Activated CD4-positive, alpha-beta T cell treated with anti-CD3 and anti-CD28 coated beads, Interleukin-10, Interleukin-2, amounts not matched to agents 100 ng/mL and 50 ng/mL, durations not matched to agents 16 hours and 8 hours (primary cell): ENCODE results near the gene FBXL14.
A peak's percentile ranks its signal among the peaks of the same experiment; 100 is the strongest.

Experiments
- DNase-seq: peaks from one replicate; pipeline ENCODE4 v3.0.0-alpha.2; 2020

The FBXL14 gene

DNA sequence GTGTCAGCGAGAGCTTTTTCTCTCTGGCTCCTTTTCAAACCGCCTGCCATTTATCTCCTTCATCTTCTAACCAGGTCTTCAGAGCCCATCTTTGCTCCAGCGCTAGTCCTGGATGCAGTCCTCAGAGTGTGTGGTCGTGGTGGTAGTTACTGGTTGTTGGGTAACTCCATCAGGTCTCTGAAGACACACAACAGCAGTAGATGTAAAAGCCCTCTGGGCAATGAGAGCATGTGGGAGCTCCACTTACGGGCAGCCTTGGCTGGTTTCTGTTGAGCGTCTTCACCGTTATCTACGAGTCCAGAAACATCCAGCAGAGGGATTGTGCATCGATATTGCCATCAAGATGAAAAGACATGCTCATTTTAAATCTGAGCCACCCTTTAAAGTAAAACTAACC is 61.2 kb downstream of the FBXL14 start:
- peak; percentile 50 for DNase-seq

DNA sequence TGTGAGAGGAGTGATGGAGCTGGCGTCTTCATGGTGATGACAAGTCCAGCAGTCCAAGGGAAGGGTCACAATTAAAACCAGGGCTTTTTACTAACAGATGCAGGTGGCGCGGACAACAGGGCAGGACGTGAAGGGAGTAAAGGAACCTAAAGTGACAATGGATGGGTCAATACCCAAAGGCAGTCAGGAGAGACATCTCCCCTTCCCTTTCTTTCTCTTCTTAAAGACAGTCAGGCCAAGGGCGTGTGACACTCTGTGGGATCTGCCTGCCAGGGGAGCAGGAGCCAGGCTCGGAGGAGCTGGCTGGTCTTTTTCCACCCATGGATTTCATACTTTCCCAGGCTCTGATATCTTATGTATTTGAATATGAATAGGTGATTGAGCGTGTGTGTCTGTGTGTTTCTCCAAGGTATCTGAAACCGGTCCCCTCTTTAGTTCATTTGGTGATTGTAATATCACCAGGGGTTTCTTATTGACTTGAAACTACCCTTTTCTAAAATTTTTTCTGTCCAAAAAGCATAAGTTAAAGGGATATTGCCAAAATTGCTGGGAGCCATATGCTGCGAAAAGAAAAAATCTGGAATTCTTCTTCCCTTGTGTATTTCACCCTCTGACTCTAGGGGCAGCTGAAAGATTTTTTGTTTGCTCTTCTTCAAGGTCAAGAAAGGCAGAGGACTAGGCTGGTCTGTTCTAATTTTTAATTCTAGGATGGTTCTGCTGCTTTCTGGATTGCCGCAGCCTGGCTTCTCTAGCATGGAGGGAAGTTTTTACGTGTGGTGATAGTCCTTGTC is 61.8 kb downstream of the FBXL14 start:
- no peak for DNase-seq

DNA sequence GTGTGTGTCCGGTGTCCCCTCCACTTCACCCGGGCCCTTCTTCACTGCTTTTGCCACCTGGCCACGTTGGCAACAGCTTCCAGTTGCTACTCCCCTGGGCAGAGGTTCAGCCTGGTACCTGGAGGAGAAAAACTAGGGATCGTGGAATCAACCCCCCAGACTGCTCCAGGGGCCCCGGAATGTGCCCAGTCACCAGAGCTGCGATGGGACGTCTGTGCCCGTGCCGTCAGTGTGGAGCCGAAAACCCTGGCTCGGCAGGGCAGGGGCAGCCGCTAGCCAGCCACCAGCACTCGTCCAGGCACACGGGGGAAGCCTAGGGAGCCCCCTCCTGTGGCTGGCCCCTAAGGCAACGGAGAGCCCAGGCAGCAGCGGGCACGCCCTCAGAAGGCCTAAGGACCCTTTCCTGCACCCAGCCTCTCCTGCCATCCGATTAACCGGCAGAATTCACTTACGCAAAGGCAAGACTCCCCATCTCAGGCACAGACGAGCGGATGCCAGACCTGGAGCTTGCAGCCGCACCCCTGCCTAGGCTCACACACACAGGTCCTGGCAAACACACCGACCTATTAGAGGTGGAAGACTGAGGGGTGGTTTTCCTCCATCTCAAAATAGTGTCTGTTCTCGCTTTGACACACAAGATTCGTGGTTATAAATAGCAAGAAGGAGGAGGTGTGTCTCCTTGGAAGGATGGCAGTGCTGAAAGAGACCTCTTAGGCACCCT is 62.6 kb downstream of the FBXL14 start:
- peak; percentile 67 for DNase-seq

DNA sequence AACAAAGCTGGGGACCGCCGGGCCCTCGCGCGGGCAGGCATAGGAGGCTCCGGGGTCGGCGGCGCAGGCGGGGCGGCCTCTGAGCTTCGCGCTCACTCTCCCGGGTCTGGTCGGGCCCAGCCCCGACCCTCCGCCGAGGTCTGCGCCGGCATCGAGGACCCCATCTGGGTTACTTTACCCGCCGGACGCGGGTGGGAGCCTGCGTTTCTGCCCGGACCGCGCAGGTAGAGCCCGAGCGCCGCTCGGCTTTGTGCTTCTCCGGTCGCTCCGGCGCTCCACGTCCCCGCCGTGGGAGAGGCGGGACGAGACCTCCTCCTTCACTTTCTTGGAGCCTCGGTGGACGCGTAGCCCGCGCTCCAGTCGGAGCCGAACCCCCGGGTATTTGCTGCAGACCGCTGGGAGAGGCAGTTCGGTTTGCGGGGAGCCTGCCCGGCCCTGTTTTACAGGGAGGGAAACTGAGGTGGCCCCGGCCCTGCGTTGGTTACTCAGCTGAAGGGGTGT is 63.2 kb downstream of the FBXL14 start:
- DNase-seq, result no peak

DNA sequence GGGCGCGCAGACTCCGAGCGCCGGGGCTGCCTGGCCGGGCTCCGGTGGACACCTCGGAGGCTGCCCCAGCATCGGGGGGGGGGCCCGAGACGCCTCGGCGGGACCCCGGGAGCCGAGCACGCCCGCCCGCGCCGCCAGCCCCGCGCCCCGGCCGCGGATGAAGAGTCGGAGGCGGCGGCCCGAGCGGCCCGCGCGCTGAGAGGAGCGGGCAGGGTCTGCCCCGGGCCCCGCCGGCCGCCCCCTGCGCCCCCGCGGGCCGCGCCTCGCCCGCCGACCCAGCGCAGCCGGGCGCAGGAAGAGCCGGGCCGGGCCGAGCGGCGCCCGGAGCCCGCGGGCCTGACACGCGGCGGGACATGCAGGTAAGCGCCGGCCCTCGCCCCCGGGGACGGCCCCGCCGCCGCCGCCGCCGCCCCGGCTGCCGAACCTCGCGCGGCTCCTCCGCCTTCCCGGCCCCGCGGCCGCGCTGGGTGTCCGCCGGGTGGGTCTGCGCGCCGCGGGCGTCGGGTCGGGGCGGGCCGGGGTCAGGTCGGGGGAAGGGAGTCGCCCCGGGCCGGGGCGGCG is 63.7 kb downstream of the FBXL14 start:
- DNase-seq, result no peak

DNA sequence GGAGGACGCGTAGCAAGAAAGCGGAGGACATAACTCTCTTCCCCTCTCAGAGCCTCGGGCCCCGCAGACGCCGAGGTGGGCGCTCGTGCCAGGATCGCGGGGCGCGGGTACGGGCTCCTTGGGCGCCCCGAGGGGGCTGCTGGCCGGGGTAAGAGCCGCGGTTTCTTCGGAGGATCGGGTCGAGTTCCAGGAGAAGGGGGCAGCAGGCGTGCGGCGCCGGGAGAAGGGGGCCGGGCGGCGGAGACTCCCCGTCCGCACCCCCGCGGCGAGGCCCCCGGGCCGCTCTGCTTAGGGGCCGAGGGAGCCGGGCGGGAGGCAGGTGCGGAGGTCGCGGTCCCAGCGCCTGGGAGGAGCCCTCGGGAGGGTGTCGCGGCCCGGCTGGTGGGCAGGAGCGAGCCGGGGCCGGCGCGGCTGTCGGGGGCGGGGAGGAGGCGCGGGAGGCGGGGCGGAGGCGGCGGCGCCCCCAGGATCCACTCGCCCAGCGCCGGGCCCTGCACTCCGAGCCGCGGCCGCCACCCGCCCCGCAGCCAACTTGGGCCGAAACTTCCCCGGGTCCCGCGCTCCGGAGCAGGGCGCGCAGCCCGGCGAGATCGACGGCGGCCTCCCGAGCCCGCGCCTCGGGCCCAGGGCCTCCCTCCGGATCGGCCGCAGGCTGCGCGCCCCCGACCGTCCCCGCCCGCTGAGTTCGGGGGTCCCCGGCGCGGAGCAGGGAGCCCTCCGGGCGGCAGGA is 64.4 kb downstream of the FBXL14 start:
- DNase-seq, result no peak

DNA sequence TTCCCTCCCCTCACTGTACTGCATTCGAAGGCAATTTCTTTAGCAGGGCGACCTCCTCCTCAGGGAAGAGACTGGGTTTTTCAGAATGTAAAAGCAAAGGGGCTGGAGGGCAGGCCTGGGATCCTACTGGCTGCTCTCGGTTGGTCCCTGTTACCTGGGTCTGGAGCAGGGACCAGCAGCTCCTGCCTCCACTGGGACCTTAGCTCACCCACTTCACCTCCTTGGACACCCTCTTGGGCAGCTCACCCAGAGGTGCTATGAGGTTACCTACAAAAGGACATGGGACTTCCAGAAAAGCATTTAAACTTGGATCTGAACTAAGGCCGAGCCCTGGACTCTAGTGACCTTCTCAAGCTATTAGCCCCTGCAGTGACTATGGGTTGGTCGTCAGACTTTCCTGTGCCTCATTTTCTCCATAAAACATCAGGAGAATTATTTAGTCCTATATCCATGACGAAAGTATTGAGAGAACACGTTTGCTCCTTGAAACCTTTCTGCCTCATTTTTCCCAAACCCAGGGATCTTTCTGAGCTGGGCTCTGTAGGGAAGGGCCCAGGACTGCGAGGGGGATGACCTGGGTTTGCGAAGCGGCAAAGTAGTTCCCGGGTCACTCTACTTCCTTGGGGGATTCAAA is 65.0 kb downstream of the FBXL14 start:
- DNase-seq, result no peak

DNA sequence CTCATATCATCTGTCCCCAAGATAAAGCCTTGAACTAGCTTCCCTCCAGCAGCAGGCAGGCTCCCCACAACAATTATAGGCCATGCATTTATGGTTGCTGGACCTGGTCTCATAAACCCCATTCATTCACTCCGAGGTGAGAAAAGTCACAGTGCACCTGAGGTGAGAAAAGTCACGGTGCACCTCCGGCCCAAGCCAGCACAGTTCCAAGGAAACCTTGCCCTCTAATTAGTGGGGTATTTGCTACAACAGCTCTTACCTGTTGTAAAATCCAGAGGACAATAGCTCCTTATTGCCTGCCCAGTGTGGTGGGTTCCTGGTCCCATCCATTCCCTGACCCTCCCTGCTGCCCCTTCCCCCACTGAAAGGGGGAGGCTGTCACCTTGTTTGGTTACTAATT is 65.6 kb downstream of the FBXL14 start:
- DNase-seq, result no peak

DNA sequence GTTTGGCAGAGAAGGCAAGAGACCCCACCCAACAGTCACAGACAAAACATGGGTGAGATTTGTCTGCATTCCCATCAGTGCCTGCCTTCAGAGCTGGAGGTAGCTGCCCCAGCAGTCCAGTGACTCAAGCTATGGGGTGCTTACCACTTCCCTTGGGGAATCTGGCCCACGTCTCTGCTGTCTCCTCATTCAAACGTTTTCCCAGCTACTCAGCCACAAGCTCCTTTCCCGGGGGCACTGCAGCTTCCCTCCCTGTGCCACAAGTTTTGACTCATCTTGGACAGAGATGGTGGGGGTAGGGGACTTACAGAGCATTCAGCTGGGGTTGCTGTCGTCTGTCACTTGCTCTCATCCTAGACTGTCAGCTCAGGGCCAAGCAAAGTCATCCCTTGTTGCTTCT is 66.6 kb downstream of the FBXL14 start:
- no peak for DNase-seq

DNA sequence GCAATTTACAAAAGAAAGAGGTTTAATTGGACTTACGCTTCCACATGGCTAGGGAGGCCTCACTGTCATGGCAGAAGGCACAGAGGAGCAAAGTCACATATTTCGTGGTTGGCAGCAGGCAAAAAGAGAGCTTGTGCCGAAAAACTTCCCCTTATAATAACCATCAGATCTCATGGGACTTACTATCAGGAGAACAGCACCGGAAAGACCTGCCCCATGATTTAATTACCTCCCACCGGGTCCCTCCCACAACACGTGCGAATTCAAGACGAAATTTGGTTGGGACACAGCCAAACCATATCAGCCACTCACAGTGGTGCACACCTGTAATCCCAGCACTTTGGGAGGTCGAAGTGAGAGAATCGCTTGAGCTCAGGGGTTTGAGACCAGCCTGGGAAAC is 68.5 kb downstream of the FBXL14 start:
- DNase-seq, result no peak

DNA sequence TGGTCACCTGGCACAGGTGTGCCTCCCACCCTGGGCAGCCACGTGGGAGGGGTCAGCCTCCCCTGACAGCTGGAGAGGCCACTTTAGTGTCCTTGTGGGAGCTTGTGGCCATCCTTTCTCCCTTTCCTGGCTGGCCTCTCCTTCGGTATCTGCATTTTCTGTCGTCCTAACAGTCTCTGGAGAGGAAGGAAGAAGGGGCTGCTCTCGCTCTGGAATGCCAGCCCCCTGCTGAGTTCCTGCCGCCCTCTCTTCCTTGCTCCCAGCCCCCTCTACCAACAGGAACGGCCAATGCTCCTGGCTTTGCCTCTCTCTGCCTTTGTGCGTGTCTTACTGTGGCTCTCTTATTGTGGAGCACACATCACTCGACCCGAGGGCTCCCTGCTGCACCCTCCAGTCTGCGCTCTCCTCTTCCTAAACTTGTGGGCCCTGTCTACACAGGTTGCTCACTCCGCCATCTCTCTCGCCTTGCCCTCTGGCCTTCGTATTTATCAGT is 70.8 kb downstream of the FBXL14 start:
- DNase-seq, result no peak

DNA sequence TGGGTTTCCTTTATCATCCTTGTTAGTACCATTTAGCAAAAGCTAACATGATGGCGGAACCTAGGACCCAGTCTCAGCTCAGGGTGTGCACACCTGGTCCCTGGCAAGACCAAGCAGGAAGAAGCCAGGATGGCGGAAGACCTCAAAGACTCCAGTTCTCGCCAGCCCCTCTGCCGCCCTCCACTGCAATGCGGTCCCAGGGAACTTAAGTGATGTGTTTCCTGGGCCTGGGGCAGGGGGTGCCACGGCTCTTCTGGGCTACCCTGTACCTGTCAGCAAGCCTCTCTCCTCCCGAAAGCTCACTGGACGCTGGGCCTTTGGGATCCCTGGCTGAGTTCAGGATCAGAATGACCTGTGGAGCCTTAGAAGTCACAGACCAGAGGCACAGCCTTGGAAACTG is 71.3 kb downstream of the FBXL14 start:
- no peak for DNase-seq

DNA sequence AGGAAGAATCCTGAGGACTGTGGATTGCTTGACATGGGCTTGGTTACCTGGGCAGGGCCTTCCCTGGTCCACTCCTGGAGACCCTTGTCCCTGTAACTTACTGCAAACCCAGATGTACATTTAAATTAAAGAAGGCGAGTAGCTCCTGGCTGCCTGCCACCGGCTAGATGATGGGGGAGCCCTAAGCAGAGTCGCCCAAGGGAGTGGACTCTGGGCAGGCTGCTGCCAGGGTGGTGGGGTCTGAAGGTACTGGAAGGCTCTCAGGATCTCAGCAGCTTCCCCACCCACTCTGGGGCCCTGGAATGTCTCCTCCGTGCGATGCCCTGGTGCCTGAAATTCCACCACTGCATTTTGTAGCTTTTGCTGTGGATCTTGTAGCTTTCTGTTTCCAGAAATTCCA is 74.7 kb downstream of the FBXL14 start:
- no peak for DNase-seq

DNA sequence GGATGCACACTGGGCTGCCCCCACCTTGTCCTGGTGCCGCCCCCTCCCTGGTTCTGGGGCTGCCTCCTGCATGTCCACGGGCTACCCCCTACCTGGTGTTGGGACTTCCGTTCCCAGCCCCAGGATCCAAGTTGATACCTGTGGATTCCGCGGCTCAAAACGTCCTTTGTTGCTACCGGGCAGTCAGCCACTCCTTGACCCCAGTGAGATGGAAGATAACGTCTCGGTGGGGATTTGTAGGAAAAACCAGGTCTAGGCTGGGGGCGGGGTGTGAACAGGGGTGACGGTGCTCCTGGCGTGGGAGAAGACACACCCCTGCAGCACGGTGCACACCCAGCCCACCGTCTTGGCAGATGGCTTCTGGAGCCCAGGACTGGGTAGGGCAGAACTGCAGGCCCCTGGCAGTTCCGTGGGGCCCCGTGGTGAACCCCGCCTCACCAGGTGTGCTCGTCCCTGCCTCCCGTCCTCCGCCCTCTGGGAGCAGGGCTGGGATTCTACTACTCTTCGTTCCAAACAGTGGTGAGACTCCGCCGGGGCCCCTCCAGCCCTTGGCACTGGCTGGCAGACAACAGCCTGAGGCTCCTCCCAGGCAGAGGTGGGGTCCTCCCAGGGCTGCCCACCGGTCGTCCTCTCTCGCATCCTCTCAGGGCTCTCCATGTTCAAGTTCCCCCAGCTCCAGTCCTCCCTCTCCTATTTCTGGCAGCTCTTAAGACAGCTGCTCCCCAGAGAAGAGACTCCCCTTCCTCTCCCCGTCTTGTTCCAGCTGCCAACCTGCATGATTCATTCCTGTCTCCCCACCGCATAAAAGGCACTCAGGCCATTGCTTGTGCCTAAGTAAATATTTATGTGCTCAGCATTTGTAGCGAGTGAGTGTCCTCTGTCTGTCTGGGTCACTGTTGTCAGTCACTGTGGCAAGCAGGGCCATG is 75.5 kb downstream of the FBXL14 start:
- no peak for DNase-seq

DNA sequence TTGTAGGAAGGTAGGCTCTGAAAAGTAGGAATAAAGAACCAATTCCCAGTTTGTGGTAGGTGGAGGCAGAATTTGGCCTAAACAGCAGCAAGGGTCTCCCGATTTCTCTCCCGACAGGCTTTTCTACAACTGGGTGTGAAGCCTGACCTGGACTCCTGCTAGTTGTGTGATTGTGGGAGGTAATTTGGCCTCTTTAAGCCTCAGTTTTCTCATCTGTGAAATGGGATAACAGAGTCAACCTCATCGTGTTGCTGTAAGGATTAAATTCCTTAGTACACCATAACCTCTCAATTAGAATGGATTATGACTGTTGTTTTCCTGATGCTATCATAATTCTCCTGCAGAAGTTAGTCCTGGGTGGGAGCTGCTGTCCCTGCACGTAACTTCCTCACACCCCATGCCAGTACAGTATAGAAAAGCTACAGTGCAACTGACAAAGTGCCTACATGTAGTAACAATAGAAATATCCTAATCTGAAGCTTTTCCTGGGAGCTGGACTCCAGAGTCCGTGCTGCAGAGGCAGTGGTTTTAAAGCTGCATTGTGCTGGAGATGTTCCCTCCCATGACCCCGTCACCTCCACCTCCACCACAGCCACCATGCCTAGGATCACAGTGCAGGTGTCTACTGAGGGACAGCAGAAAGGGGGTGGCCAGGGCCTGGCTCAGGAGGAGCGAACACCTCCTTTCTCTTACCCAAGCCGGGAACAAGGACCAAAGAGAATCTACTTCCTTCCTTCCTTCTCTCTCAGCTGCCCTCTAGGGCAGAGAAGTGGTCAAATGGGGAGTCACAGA is 76.5 kb downstream of the FBXL14 start:
- DNase-seq, result no peak

DNA sequence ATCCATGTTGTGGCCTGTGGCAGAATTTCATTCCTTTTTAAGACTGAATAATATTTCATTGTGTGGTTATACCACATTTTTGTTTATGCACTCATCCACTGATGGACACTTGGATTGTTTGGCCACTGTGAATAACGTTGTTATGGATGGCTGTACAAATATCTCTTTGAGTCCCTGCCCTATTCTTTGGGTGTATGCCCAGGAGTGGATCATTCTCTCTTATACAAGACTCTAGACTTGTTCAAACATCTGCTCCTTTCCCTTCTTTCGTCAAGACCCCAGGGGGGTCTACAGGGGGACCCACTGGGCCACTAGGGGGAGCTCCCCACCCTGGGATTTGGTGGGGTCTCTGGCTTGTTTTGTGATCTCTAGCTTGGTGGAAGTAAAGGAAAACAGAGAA is 77.4 kb downstream of the FBXL14 start:
- no peak for DNase-seq
